HG03460 (cell line): ENCODE measurements around the gene PAWR.
"Not testable (repeated sequence)": the region's sequence is repeated elsewhere in the genome, so short reads cannot be mapped to it uniquely, and the experiment has no call there.

Experiments used
- ATAC-seq: cut with Tn5 transposase; IDR thresholded peaks from one replicate; pipeline ENCODE4 v1.9.1; 2021; ENCODE audit not compliant: unreplicated experiment

Gene PAWR

DNA sequence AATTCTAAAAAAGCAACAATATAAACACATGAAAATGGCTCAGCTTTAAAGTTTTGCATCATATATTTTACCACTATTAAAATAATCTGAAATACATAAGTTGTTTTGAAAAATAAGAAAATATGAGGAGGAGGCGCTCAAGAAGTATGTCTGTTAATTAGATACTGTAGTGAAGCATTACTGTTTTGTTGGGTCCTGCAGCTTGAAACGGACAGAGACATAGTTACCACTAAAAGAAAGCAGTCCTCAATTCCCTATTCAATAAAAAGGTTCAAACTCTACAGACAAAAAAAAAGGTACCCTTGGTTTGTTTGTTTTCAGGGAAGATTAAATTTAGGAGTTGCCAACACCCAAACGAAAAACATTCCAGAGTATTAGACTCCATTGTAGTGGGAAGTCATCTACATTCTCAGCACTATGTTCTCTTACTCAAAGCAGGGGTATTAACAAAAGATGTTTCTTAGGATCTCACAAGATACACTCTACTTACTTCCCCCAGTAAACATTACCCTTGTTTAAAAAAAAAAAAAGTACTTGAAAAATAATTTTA, 3.0 kb downstream of the PAWR start:
- ATAC-seq, result no peak

DNA sequence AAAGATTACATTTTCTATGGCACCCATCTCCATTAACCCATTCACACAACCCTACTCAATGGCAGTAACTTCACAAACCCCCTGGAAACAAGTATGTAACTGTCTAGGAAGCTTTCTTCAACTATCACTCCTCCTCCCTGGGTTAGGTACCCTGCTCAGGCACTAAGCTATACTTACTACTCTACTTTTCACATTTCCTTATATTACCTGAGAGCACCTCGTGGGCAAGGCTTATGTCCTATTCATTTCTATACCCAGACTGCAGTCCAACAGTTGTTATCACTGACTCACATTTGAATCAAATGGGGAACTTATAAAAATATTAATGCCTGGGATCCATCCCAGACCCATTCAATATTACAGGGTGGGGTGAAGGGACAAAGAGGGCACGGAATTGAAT, 4.6 kb downstream of the PAWR start:
- ATAC-seq, result no peak

DNA sequence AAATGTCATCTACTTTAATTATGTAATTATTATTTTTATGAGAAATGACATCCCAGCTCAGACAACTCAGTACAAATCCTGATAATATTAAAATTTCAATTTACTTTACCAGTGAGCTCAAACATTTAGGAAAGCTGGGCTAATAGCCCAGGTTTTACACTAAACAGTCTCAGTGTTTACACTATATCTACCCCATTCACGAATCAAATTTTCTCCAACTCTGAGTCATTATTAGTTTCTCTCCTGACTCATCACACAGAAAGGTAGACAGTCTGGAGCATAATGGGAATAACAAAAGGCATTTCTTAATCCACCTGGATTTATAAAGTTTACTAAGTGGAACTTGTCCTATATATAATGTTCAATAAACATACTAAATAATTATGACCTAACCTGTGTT, 5.7 kb downstream of the PAWR start:
- ATAC-seq, result no peak

DNA sequence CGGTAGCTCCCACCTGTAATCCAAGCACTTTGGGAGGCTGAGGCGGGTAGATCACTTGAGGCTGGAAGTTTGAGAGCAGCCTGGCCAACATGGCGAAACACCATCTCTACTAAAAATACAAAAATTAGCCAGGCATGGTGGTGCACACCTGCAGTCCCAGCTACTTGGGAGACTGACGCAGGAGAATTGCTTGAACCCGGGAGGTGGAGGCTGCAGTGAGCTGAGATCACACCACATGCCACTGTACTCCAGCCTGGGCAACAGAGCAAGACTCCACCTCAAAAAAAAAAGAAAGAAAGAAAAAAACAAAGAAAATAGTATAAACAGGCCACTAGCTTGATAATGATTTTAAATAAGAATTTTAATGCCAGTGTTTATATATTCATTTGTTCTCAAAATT, 6.4 kb downstream of the PAWR start:
- ATAC-seq, result not testable (repeated sequence)

DNA sequence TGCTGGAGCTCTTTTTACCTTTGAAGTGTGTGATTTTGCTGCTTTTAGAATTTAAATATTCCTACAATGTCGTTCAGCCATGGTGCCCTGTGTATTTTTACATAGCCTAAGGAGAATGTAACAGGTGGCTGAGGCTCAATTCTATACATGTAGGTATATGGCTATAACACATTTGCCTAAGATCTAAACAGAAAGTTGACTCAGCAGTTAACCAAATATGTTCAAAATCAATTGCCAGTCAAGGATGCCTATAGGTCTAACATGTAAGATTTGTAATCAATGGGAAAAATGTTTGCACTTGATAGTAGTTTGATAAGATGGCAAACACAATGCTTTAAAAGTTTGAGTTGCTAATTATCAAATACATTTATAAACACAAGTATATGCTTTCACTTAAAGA, 8.2 kb downstream of the PAWR start:
- ATAC-seq, result no peak

DNA sequence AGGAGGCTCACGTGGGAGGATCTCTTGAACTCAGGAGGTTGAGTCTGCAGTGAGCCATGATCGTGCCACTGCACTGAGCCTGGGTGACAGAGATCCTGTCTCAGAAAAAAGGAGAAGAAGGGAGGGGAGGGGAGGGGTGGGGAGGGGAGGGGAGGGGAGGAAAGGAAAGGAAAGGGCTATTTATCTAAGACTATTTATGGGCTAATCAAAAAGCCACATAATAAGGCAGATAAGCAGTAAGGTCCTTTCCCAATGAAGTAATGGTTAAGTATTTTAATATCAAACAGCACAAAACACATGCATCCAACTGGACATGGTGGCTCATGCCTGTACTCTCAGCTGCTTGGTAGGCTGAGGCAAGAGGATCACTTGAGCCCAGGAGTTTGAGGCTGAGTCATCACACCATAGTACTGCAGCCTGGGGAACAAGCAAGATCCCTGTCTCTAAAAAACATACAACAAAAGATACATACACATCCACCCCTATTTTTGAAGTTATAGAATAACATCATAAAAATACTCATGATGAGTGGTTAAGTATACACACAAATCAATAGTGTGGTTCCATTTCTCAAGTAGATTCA, 9.7 kb downstream of the PAWR start:
- no peak for ATAC-seq

DNA sequence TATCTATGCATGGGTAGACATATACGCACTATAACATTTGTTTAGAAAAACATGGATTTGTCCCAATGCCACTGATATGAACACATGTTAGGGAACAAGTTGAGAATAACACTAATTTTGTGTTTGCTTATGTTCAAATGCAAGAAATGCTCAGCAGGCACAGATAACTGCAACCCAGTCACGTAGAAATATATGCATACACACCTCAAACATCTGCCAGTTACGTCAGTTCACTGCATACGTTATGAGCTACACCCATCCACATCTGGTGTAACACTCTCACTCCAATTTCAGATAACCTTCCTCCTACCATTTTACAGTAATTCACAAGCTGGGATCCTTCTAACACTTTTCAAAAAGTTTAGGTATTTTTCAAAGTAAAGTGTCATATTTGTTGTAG, 10.7 kb downstream of the PAWR start:
- no peak for ATAC-seq

DNA sequence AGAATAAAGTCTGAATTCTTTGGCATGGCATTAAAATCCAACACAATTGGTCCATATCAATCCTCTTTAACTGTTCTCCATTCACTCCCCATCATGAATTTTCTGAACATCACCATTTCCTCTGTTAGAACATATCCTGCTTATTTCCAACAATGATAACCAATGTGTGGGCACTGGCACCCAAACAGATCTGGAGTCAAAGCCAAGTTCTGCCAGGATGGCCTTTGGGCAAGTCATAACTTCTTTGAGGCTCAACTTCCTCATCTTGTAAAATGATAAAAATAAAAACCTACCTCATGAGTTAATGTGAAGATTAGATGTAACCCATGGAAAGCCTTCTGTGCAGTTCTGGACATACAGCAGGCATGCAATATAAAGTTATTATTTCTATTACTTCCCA, 12.5 kb downstream of the PAWR start:
- ATAC-seq, result no peak

DNA sequence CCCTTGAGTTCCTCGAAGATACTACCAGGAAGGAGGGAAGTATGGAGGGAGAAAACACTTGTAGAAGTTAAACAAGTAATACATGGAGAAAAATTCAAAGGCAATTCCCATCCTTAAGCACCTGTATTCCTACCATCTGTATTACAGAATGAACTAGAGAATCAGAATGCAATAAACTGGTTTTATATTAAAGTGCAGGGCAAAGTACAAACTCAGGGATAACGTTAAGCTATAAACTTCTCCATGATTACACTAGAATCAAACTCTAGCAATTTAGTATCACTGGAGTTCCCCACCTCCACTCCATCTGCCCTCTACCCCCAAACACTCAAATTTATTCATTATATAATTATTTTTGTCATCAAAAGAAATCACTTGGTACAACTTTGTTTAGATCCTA, 13.1 kb downstream of the PAWR start:
- no peak for ATAC-seq

DNA sequence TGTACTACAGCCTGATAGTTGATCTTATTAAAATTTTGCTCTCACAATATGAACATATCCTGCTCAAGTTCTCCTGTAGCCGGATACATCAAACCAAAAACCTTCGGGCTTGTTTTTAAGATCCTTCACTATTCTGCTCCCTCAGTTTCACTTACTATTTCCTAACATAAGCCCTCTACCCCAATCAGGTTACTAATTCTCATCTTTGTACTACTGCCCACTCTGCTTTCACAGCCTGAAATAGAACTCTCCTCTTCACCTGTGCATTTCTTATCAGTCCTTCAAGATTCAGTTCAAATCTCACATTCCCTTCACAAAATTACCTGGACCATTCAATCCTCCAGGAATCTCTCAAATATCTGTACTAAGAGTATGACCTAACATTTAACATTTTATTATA, 14.2 kb downstream of the PAWR start:
- no peak for ATAC-seq

DNA sequence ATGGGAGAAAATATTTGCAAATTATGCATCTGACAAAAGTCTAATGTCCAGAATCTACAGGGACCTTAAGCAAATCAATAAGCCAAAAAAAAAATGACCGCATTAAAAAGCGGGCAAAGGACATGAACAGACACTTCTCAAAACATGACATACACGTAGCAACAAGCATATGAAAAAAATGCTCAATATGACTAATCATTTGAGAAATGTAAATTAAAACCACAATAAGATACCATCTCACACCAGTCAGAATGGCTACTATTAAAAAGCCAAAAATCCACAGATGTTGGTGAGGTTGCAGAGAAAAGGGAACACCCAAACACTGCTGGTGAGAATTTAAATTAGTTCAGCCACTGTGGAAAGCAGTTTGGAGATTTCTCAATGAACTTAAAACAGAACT, 16.1 kb downstream of the PAWR start:
- ATAC-seq, result no peak

DNA sequence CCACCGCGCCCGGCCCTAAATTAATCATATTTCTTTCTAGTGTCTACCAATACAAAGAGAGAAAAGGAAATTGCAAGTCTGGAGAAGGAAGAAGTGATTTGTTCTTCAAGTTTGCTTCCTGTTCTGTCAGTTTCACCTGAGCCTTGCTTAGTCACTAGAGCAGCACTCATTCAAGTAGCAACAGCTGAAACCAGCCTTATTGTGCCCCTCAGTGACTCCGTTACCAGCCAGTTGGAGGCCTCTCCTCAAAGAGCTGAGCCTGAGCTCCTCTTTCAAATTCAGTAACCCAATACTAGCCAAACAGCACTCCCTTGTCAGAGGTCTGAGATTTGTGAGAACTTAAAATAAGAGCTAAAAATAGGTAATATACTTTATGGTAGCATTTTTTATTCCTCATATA, 17.4 kb downstream of the PAWR start:
- no peak for ATAC-seq

DNA sequence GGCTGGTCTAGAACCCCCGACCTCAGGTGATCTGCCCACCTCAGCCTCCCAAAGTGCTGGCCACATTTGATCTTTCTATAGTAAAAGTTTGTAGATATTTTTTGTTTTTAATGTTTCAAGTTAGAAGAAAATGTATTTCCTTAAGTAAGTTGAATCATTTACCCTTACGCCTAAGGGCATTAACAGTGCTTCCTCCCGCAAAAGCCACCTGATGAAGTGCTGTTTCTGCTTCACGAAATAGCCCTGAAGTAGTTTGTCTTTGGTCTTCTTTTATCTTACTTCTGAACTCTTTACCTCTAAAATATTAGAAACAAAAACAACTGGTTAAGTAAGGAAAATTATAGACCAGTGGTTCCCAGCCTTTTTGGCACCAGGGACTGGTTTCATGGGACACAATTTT, 22.7 kb downstream of the PAWR start:
- no peak for ATAC-seq

DNA sequence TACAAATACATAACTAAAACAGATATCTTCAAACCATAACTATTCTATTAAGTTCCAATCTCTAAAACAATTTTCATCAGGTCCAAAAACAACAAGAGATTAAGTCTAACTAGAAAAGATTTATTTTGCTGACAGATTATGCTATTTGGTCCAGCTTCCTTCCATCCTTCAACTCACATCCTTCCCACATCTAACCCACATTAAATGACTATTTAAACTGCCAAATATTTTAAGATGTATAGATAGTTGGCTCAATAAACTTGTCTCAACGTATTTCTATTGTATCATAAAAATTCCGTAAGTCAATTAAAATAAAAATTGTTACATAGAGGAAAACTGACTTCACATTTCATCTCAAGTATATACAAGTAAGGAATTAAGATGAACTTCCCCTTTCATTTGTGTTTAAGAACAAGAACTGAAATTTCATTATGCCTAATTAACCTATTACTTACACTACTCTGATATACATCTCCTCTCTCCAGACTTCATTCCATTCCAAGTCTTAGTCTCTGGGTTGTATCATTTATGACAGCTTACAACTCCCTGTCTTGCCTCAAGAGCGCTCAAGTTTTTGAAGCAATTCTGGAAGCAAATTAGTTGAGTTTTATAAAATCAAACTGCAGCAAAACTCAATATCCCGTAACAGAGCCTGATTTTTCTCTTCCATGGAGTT, 25.4 kb downstream of the PAWR start:
- ATAC-seq, result no peak

DNA sequence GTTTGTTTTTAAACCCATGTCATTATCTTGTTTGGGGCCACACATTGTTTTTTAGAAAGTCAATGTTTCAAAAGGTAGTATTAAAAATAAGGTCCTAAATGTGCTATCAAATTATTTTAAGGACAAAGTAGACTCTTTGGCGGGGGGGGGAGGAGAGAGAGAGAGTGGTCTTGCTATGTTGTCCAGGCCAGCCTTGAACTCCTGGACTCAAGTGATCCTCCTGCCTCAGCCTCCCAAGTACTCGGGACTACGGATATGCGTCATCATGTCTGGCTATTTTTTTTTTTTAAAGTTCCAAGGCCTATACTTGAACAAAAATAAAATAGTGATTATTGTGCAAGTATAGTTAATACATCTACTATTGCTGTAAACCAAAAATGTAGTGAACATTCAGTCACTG, 26.2 kb downstream of the PAWR start:
- no peak for ATAC-seq

DNA sequence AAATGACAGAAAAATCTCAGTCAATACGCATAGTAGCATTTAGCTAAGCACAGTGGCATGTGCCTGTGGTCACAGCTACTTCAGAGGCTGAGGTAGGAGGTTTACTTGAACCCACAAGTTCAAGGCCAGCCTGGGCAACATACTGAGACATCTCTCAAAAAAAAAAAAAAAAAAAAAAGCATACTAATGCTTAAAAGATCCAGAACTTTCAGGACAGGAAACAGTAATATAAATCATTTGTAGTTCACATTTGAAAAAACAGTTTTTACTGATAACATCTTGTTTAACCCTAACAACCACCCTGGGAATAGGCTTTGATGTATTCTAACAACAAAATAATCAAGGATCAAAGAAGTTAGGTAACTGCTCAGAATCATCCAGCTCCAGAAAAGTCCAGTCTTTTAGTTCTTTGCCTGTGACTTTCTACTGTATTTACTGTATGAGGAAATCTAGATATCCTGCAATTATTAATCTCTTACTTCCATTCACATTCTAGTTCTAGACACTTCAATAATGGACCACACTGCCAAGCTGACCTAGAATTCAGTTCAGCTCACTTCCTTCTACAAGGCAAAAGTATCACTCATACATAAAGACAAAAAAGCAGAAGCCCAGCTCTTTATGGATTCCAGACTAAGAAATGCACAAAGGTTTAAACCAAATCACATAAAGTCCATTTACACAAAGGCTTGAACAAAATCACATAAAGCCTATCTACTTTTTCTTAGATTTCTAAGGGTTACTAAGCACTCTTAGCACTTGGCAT, 28.5 kb downstream of the PAWR start:
- ATAC-seq, result no peak

DNA sequence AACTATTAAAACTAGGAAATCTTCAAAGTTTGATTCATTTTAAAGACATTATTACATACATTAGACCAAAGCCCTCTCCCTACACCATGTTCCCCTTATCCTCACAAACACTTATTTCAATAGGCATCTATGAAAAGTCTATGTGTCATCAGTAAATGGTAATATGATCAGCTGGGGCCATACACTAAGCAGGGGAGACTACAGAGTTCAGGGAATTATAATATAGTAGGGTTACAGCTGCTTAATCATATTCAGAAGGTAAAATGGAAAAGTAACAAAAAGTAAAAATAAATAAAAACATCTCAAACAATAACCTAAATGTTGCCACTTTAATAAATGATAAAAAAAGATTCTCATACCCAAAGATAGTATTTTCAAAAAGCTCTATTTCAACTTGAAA, 29.1 kb downstream of the PAWR start:
- ATAC-seq, result no peak

DNA sequence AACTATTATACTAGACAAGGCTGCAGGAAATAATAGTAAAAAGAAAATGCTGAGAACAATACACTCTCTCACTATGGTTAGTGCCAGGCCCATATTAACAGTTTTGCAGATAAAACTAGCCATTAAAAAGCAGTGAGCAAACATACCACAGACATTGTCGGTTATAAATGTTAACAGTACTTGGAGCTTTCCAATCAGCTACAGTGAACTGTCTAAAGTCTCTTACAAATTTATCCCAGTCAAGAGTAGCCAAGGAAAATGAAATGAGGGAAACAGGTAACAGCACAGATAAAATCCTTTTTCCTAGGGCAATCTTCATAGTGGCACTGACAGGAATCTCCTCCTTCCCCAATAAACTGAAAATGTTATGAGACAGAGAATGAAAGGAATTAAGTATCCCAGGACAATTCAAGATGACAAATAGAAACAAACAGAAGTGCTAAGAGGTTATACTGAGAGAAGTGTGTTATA, 30.8 kb downstream of the PAWR start:
- ATAC-seq, result no peak

DNA sequence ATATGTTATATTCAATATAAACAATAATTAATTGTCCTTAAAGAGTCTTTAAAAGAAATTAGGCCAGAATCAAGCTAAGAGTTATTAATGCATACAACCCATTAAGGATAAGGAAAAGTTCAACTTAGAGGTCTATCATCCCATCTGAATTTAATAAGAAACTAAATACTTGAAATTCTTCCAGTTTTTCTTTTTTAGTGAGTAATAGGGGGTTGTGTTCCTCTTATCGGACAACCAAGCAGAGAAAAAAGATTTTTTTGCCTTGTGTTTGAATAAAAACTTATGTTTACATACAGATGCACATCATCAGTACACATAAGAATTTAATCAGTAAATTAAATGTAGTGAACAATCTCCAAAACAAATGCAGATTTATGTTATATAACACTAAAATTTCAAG, 32.5 kb downstream of the PAWR start:
- ATAC-seq, result no peak

DNA sequence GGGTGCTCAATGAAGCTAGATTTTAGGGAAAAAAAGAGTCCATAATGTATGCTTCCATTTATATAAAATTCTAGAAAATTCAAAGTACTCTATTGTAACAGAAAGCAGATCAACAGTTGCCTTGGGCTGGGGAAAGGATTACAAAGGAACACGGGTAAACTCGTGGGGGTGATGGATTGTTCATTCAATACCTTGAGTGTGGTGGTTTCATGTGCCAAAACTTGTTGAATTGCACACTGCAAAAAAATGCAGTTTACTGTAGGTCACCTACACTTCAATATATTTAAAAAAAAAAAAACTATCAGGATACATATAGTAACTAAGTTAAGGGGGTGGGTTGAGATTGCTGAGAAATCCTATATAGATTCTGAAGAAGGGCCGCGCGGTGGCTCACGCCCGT, 33.6 kb downstream of the PAWR start:
- ATAC-seq, result no peak

DNA sequence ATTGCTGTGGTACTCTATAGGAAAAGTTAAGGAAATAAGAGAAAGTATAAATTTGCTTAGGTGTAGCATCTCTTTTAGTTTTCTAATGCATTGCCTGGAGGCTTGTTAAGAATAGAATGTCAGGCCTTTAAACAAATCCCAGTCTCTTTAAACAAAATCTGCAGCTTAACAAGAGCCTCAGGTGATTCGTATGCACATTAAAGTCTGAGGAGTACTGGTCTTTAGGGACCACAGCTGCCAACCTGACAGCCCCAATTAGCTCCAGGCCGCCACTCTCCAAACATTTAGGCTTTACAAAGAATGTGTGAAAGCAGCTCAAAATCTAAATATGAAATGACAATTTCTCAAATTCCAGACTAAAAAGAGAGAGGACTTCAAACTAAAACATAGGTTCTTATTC, 35.7 kb downstream of the PAWR start:
- no peak for ATAC-seq

DNA sequence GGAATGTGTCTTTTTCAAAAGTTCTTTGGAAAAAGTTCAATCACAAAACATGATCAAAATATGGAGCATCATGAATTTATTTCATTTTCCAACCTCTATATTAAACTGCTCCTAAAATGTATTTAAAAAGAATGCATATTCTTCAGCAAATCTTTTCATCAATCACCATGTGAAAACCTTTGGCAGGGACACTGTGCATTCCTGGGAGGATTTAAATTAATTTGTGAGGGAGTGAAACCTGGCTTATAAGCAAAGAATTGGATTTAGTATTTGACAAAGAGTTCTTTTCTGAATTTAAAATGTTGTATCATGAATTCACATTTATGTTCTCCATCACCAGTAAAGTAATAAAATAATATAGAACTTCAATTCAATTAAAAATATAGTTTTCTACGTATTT, 38.2 kb downstream of the PAWR start:
- no peak for ATAC-seq
